IPS-NIHi7 (cell line): ENCODE measurements around the gene PNCK.
"Not testable (repeated sequence)": the region's sequence is repeated elsewhere in the genome, so short reads cannot be mapped to it uniquely, and the experiment has no call there.

Source experiments
- DNase-seq: peaks from one replicate; pipeline ENCODE4 v3.0.0; 2012; ENCODE audit warnings: mixed read lengths; ENCODE audit errors: extremely low spot score

Gene PNCK

DNA sequence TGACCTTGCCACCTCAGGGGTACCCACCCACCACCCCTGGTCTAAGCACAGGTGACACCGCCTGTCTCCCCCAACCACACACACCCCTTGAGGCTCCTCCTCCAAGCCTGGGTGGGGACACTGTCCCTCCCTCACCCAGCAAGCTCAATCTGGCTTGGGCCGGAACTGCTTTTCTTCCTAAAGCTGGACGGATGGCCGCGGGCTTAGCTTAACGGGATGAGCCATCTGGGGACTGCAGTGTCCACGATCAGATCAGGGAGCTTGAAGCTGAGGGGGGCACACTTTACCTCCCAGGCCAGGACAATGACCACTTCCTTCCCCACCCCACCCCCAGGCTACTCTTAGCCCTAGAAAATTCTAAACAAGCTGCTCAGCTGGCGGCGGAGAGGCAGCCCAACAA is 13.1 kb upstream of the PNCK start:
- no peak for DNase-seq

GRCh38 chrX:153685751-153686696 is 12.4 kb upstream of the PNCK start:
- DNase-seq = no peak

DNA sequence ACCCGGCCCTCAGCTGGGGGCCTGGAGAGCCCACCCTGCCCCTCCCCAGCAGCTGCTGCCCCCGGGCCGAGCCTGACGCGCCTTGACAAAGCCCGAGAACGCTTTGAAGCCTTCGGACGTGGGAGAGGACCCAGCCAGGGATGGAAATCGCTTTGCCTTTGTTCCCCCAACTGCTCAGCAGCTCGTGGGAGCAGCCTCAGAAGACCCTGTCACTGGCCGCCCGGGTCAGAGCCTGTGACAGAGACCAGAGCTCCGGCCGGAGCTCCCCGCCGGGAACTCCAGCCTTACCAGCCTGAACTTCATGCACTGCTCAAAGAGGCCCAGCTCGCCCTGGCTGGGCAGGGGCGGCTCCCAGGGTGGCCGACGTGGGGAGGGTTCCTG is 11.5 kb upstream of the PNCK start:
- DNase-seq = no peak

DNA sequence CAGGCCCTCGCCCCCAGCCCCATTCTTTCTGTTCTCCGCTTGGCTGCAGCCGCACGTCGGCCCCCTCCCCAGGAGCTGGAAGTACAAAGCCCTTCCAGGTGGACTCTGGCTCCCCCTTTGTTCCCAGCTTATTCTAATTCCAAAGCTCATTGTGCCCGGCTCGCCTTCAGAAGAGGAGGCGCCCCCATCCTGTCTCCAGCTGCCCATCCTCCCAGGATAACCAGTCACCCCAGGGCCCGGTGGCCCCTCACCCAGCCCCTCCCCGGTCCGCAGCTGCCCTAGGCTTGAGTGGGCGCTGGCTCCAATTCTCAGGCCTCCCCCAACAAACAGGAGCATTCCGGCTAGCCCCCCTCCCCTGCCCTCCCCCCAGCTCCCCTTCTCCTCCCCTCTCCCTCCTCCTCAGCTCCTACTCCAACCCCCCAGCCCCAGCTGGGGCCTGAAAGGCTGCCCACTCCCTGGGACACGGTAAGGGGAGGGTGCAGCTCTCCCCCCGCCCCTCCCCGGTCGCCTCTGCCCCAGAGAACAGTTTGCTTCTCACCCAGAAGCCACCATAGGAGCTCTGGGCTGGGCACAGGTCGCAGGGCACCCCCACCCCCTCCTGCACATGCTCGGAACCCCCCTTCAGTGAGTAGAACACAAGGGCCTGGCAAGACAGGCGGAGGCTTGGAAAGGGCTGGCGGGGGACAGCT is 11.0 kb upstream of the PNCK start:
- DNase-seq = peak; percentile 47

DNA sequence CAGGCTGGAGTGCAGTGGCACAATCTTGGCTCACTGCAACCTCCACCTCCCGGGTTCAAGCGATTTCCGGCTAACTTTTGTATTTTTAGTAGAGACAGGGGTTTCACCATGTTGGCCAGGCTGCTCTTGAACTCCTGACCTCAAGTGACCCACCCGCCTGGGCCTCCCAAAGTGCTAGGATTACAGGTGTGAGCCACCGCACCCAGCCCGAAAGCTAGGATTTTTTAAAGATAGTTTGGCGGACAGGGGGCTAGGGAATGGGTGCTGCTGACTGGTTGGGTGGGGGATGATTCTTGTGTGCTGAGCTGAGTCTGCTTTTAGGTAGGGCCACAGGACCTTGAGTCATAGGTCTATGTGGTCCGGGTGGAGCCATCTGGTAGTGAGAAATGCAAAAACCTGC is 9.9 kb upstream of the PNCK start:
- DNase-seq = not testable (repeated sequence)

DNA sequence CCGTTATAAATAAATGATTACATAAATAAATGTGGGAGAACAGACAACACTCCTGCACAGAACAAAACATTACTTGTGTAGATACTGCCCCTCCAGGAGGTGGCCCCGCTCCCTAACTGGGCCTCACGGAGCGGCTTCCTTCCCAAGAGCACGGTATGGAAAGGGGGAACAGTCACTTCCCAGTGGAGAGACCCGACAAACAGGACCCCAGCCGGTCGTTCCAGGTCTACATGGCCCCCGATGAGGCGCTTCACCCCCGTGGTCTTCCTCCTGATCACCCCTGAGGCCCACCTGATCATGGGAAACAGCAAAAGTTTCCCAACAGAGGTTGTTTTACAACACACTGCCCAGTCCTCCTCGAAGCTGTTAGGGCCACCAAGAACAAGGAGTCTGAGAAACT is 7.6 kb upstream of the PNCK start:
- no peak for DNase-seq

- no peak for DNase-seq
Observed at GRCh38 chrX:153674219-153674851, 722 bp upstream of the PNCK start.

DNA sequence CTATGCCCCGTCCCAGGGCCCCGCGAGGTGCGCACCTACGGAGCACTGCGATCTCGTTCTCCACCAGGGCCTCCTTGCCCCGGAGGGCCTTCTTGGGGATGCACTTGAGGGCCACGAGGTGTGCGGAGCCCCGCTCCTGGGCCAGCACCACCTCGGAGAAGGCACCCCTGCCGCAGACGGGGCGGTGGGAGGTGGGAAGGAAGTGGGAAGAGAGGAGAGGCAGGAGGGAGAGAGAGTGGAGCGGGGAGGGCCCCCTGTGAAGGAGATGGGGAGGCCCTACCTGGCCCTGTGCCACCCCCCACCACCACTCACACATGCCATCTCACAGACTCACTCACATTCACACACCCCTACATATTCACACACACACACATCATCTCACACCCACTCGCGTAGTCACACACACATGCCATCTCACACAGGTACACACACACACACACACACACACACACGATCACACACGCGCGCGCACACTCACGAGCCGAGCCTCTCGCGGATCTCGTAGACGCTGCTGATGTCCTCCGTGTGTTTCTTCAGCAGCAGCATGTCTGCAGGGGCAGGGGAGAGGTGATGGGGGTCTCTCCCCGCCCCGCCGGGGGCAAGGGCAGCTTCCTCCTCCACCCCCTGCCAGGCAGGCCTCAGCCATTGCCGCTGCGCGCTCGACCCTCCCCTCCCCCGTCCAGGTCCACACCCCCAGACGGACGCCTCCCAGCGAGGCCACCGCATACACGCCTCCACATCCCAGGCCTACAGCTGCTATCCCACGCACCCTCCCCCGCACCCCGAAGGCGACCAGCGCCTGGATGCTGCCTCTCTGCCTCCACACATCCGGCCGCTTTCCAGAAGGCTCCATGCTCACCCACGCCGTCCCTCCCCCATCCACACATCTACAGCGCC is 834 bp downstream of the PNCK start:
- peak; percentile 12 for DNase-seq

- DNase-seq = peak; percentile 3
Observed at GRCh38 chrX:153671589-153672530, 1.8 kb downstream of the PNCK start.

DNA sequence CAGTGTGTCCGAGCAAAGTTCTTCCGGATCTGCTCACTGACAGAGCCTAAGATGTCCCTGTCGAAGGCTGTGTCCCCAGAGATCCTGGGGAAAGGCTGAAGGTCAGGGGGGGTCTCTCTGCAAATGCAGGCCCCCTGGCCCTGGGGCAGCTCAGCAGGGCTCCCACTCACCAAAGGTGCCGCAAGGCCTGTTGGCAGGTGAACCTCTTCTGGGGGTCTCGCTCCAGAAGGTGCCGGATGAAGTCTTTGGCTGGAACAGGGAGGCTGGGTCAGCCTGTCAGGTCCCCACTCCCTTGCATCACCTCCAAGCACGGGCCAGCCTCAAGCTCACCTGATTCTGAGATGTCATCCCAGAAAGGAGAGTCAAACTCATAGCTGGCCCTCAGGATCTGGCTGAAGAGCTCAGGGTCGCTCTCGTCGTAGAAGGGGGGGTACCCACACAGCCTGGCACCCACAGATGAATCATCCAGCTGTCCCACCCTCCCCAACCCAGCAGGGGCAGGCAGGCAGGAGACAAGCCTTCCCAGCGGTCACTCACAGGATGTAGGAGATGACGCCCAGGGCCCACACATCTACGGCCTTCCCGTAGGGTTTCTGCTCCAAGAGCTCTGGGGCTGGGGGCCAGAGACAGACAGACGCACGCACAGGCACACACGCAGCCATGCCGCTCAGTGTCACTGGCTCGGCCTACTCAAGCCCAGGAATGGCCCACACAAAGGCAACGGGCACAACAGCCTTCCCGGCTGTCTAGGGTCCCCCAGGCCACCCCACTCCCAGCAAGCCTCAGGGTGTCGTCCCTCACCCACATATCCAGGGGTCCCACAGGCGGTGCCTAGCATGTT is 2.6 kb downstream of the PNCK start:
- peak; percentile 2 for DNase-seq

DNA sequence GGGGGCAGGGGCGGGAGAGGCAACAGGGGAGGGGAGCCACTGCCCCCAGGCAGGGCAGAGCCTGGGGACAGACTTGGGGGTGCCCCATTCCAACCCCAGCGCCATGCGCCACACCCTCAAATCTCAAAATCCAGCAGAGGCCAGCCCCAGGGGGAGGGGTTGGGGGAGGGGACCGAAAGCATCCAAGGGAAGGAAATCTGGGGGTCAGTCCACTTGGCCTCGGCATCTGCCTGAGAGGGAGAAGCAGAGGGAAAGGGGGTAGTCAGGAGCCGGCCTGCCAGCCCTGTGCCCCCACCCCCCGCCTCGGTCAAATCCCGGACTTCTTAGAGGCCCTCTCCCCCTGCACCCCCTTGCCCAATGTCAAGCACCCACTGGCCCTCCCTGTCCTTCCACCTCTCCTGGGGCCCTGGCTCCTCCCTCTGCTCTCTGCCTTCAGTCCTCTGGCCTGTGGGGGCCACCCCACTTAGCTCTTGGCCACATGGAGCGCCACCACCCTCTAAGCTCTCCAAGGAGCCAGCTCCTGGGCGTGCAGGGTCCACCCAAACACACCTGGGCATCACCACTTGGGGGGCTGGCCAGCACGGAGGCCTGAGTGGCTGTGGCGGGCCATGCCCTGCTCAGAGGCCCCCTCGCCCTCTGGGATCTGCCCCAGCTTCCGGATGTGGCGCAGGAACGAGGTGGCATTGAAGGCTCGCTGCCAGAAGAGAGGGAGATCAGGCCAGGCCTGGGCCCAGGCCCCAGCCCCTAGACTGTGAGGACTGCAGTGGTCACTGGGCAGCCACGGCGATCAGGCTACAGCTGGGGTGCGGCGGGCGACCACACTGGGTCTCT is 3.5 kb downstream of the PNCK start:
- DNase-seq = peak; percentile 5

DNA sequence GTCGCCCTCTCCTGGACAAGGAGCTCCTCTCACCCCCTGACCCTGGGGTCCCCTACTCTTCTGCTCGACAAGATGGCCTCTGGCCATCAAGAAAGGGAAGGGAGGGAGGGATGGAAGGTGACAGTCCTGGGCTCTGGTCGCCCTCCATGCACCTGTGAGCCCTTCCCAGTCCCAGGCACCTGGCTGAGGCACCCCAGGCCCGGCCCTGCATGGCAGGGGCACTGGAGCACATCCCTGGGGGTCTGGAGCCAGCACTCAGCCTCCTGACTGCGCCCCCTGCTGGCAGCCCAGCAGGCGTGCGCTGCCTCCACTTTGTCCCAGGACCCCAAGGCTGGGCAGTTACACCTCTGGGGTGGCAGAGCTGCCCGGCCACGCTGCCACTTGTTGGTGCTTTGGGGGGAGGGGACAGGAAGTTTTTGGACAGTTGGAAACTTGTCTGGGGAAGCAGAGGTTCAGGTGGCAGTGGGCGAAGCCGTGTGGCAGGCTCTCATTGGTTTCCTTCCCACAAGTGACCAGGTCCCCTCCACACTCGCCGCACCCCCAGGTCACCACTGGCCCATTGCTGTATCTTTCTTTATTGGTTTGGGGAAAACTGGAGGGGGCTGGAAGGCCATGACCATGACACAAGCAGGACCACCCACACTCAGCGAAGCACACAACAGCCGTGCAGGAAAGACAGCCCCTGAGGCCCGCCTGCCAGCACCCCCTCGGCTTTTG is 4.3 kb downstream of the PNCK start:
- DNase-seq = peak; percentile 63

- DNase-seq = no peak
Observed at GRCh38 chrX:153668423-153669173, 5.0 kb downstream of the PNCK start.

- peak; percentile 69 for DNase-seq
Observed at GRCh38 chrX:153667956-153668396, 5.6 kb downstream of the PNCK start.

DNA sequence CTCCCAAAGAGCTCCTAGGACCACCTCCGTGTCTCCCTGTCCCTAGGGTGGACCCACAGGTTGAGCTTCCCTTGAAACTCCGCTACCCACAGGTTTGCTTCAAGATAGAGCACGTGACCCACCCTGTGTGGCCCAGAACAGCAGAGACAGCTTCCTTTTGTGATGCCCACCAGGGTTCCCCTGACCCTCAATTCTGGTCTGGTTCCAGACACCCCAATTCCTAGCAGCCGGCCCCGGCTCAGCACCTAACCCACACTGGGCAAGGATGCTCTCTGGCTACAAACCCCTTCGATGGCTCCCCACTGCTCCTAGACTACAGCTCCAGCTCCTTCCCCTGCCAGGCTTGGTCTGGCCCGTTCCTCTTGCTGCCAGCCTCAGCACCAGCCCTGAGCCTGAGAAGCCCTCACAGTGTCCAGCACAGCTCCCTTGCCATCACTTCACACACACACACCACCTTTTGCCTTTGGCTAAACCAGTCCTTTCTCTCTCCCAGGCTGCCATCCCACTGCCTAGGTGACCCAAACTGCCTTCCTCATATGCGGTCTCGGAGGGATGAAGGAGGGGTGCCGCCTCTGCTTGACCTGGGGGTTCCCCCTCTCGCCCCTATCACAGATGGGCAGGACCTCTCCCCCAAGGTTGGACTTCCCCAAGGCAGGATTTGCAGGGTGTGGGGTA is 6.2 kb downstream of the PNCK start:
- peak; percentile 2 for DNase-seq

DNA sequence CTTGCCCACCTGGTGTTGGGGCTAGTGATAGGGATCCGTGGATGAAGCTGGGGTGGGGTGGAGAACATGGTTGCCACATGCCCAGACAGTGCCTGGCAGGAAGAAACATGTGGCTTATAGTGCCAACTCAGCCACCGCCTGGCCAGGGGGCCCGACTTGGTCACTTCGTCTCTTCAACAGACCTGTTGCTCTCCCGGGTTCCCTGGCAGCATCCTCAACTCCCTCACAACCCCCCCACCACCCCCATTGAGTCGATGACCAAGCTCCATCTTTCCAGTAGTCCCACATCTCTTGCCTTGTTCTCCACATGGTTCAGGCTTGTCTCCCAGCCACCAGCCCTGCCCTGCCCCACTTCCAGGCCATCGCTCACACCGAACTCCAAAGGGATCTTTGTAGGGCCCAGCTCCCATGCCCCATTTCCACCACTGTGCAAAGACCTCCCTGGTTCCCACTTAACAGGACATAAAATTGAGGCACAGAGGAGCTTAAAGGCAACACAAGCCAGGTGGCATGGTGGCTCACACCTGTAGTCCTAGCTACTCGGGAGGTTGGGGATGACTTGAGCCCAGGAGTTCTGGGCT is 7.8 kb downstream of the PNCK start:
- DNase-seq = peak; percentile 2
